Thymus (tissue), 11 donors: ENCODE measurements around the gene ZNF611. TPM values are rescaled to one million over a fixed set of nuclear protein-coding genes. Genes with fewer than 3 reads are reported as not detected.

Source experiments
- DNase-seq, 9 donors: peaks; one replicate each; pipeline ENCODE4 v3.0.0-alpha.2; 2013; ENCODE audit warnings: low spot score in 9 of 9, low read depth in 6 of 9, missing footprints in 1 of 9
- H3K27ac ChIP-seq, 2 donors: one replicate each; pipeline ENCODE4 v1.5.1; 2013; ENCODE audit warnings: control low read depth in 1 of 2, low read depth in 1 of 2, low read length in 1 of 2, mild to moderate bottlenecking in 1 of 2, moderate library complexity in 1 of 2
- H3K27me3 ChIP-seq, 2 donors: one replicate each; pipeline ENCODE4 v1.5.1; 2013; ENCODE audit warnings: low read length in 1 of 2; ENCODE audit not compliant: control insufficient read depth in 2 of 2, insufficient read depth in 1 of 2
- H3K36me3 ChIP-seq, 2 donors: one replicate each; pipeline ENCODE4 v1.5.1; 2013; ENCODE audit warnings: low read length in 1 of 2, mild to moderate bottlenecking in 1 of 2, moderate library complexity in 1 of 2; ENCODE audit not compliant: control insufficient read depth in 2 of 2, insufficient read depth in 2 of 2
- H3K4me1 ChIP-seq, 2 donors: one replicate each; pipeline ENCODE4 v1.5.1; 2013; ENCODE audit warnings: low read length in 2 of 2; ENCODE audit not compliant: control insufficient read depth in 2 of 2, insufficient read depth in 2 of 2
- H3K4me3 ChIP-seq, 2 donors: one replicate each; pipeline ENCODE4 v1.5.1; 2013; ENCODE audit warnings: low read length in 2 of 2, control low read depth in 1 of 2, mild to moderate bottlenecking in 1 of 2
- H3K9me3 ChIP-seq, 2 donors: one replicate each; pipeline ENCODE4 v1.5.1; 2013; ENCODE audit warnings: low read length in 1 of 2, mild to moderate bottlenecking in 1 of 2; ENCODE audit not compliant: control insufficient read depth in 2 of 2, insufficient read depth in 1 of 2
- WGBS: extraction: QIAGEN DNeasy Blood & Tissue Kit; methylation state at CpG from one replicate; pipeline ENCODE4 v1.1.7; 2013; 5-methylcytosine and 5-hydroxymethylcytosine counted together
- polyA plus RNA-seq: library from polyadenylated mRNA; stranded (reverse); fragments of 200-250 nt; gene quantifications from one replicate; pipeline ENCODE4 v1.2.3, GENCODE V29; 2013
- total RNA-seq: library from RNA; stranded (reverse); fragments of 120-200 nt; gene quantifications from one replicate; pipeline ENCODE4 v1.2.4, GENCODE V29; 2013
- donor health status: healthy.

ZNF611 gene
- total and polyA plus RNA-seq, 2 donors = 7.3 to 10.0 TPM

DNA sequence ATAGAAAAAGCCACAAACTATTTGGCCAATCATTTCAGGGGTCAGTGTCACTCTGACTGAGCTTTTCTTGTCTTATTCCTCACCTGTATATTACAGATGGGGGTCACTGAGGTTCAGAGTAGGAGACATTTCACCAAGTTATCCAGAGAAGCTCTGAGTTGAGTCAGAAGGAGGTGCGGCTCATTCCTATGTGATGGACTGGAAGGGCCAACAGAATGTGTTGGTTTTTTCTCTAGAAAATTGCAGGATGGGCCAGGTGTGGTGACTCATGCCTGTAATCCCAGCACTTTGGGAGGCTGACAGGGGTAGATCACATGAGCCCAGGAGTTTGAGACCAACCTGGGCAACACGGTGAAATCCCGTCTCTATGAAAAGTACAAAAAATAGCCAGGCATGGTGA lies 72.2 kb downstream of the ZNF611 start:
- DNase-seq = no peak
- Histone ChIP-seq H3K27ac (no peak overlapping the region), H3K4me3 (no peak overlapping the region), H3K36me3 (peaks cover 27 to 36% of the 10 kb centered on the region in 2 donors), H3K4me1 (no peaks in the 10 kb centered on the region), H3K27me3 (no peaks in the 10 kb centered on the region), H3K9me3 (no peaks in the 10 kb centered on the region)
- 98% methylated on average over 3 of the region's 3 CpGs for WGBS

DNA sequence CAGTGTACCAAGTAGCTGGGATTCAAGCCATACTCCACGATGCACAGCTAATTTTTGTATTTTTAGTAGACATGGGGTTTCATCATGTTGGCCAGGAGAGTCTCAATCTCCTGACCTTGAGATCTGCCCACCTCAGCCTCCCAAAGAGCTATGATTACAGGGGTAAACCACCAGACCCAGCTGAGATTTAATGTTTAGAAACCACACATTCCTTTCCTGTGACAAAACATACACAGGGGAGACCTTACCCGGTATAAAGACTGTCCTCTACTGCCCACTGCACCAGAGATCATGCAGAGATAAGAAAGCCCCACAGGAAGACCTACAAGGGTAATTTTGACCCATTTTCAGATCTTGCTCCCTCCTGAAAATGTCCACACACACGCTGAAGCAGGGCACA lies 73.9 kb downstream of the ZNF611 start:
- peaks cover 27 to 46% of the 10 kb centered on the region in 2 donors for H3K36me3 ChIP-seq
- H3K27me3 ChIP-seq = no peaks in the 10 kb centered on the region
- no peak overlapping the region for H3K4me3 ChIP-seq
- H3K27ac ChIP-seq = no peak overlapping the region
- H3K4me1 ChIP-seq = no peaks in the 10 kb centered on the region
- 98% methylated on average over 3 of the region's 3 CpGs for WGBS
- no peak for DNase-seq
- H3K9me3 ChIP-seq = no peaks in the 10 kb centered on the region

DNA sequence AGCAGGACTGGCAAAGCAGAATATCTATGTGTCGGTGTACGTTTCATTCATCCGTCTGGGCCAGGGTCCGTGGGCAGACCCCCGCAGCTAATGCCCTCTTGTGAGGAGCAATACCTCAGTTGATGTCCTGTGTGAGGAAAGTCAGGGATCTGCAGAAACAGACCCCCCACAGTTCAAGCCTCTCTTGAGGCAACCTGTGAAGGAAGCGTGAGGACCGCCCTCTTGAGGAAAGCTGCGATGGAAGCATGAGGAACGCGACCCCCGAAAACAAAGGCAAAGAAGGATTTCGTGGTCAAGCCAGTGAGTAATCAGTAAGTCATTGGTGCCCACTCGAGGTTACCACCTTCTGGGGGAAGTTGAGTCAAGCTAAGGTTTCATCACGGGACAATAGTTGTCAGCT lies 75.8 kb downstream of the ZNF611 start:
- DNase-seq = no peak
- peaks cover 41 to 56% of the 10 kb centered on the region in 2 donors for H3K36me3 ChIP-seq
- no peaks in the 10 kb centered on the region for H3K4me1 ChIP-seq
- H3K4me3 ChIP-seq = no peak overlapping the region
- 90% methylated on average over 14 of the region's 14 CpGs for WGBS
- H3K9me3 ChIP-seq = no peaks in the 10 kb centered on the region
- H3K27ac ChIP-seq = no peak overlapping the region
- no peaks in the 10 kb centered on the region for H3K27me3 ChIP-seq

DNA sequence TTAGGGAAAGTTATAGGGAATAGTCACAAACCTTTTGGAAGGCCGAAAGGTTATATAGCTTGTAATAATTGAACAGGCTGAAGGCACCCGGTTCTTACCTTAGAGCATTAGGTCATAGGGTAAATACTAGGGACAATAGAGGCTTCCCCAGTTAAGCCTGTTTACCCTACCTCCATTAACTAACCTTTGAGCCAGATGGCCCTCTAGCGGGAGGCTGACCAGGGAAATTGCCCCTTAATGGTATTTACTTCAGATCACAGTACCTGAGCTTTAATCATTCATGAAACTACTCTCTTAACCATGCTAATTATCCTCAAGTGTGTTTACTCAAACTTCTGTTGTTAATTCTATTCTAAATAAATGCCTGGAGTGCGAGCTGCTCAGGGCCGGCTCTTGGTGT lies 76.2 kb downstream of the ZNF611 start:
- no peak for DNase-seq
- WGBS = 98% methylated on average over 5 of the region's 5 CpGs
- no peaks in the 10 kb centered on the region for H3K9me3 ChIP-seq
- no peak overlapping the region for H3K4me3 ChIP-seq
- H3K36me3 ChIP-seq = peaks cover 44 to 58% of the 10 kb centered on the region in 2 donors
- H3K27ac ChIP-seq = no peak overlapping the region
- H3K4me1 ChIP-seq = no peaks in the 10 kb centered on the region
- no peaks in the 10 kb centered on the region for H3K27me3 ChIP-seq

DNA sequence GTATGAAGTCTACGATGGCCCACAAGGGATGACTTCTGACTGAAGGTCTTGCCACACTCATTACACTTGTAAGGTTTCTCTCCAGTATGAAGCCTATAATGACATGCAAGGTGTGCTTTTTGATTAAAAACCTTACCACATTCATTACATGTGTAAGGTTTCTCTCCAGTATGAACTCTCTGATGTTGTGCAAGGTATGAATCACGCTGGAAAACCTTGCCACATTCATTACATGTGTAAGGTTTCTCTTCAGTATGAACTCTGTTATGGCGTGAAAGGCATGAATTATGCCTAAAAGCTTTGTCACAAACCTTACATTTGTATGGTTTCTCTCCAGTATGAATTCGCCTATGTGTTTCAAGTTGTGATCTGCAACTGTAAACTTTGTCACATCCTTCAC lies 81.7 kb downstream of the ZNF611 start:
- WGBS = 99% methylated on average over 4 of the region's 4 CpGs
- H3K4me3 ChIP-seq = no peak overlapping the region
- peaks cover 1 to 5% of the 10 kb centered on the region in 2 donors for H3K9me3 ChIP-seq
- no peaks in the 10 kb centered on the region for H3K27me3 ChIP-seq
- no peak for DNase-seq
- no peaks in the 10 kb centered on the region for H3K4me1 ChIP-seq
- H3K27ac ChIP-seq = no peak overlapping the region
- peaks cover 33 to 51% of the 10 kb centered on the region in 2 donors for H3K36me3 ChIP-seq

Other genes with a start within 250 kb of the ZNF611 start
- gene ZNF808, start 207.4 kb downstream of the ZNF611 start, total RNA-seq = 12.1 TPM
- 7.7 TPM for gene ZNF808, start 207.4 kb downstream of the ZNF611 start, polyA plus RNA-seq
- gene ZNF701, start 164.8 kb downstream of the ZNF611 start, total RNA-seq = 14.9 TPM
- 17.7 TPM for gene ZNF701, start 164.8 kb downstream of the ZNF611 start, polyA plus RNA-seq
- gene ZNF83, start 96.7 kb downstream of the ZNF611 start, total RNA-seq = 29.6 TPM
- gene ZNF83, start 96.7 kb downstream of the ZNF611 start, polyA plus RNA-seq = 150 TPM
- 7.1 TPM for gene ZNF600, start 51.7 kb upstream of the ZNF611 start, total RNA-seq
- 17.3 TPM for gene ZNF600, start 51.7 kb upstream of the ZNF611 start, polyA plus RNA-seq
- gene ZNF28, start 86.6 kb upstream of the ZNF611 start, total RNA-seq = 19.0 TPM
- gene ZNF28, start 86.6 kb upstream of the ZNF611 start, polyA plus RNA-seq = 32.5 TPM
- gene ZNF468, start 122.6 kb upstream of the ZNF611 start, total RNA-seq = 20.5 TPM
- gene ZNF468, start 122.6 kb upstream of the ZNF611 start, polyA plus RNA-seq = 18.3 TPM
- 7.6 TPM for gene ZNF320, start 162.6 kb upstream of the ZNF611 start, total RNA-seq
- 9.7 TPM for gene ZNF320, start 162.6 kb upstream of the ZNF611 start, polyA plus RNA-seq
- gene ZNF888, start 188.4 kb upstream of the ZNF611 start, total RNA-seq = 5.7 TPM
- 6.1 TPM for gene ZNF888, start 188.4 kb upstream of the ZNF611 start, polyA plus RNA-seq
- gene ZNF816, start 227.8 kb upstream of the ZNF611 start, total RNA-seq = 17.0 TPM
- gene ZNF816, start 227.8 kb upstream of the ZNF611 start, polyA plus RNA-seq = 8.4 TPM